Measurements from ENCODE around the gene GNAT2.

The GNAT2 gene

DNA sequence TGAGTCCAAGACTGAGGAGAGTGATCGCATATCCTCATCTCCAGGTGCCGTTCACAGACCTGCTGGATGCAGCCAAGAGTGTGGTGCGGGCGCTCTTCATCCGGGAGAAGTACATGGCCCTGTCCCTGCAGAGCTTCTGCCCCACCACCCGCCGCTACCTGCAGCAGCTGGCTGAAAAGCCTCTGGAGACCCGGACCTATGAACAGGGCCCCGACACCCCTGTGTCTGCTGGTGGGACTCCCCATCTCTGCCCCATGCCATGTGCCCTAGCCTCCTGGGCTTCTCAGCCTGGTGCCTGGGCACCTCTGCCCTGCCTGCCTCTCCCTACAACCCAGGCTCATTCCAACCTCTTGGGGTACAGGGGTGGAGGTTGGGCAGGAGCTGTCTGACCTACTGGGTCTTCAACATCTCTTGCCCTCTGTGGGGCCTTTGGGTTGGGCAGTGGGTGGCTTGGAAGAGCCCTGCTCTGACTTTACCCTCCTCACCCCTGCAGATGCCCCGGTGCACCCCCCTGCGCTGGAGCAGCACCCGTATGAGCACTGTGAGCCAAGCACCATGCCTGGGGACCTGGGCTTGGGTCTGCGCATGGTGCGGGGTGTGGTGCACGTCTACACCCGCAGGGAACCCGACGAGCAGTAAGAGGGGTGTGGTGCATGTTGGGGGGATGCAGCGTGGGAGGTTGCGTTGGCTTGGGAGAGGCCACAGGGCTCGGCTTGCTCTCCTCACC lies 7.4 kb upstream of the GNAT2 start:
- DNase-seq: no peak

DNA sequence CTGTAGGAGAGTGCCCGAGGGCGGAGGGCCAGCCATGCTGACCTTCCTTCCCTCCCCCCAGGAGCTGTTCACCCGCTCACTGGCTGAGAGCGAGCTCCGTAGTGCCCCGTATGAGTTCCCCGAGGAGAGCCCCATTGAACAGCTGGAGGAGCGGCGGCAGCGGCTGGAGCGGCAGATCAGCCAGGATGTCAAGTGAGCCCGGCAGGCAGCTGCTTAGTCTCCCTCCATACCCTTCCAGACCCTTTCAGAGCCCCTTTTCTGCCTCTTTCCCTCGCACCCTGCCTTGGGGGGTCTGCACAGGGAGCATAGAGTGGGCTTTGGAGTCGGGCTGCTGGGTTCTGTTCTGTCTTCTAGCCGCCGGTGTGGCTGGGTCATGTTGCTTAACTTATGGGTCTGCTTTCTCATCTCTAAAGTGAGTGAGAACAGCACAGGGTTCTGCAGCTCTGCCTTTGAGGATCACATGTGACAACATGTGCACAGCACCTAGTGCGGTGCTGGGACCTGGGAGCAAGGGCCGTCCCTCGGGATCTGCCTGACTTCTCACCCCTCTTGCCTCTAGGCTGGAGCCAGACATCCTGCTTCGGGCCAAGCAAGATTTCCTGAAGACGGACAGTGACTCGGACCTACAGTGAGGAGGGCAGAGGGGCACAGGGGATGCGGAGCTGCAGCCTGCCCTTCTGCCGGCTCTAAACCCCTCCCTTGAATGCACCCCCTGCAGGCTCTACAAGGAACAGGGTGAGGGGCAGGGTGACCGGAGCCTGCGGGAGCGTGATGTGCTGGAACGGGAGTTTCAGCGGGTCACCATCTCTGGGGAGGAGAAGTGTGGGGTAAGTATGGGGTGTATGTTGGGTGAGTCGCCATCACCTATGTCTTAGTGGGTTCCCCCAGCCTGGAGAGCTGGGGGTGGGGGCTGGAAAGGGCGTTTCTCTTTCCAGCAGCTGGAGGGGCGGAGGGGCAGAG lies 6.5 kb upstream of the GNAT2 start:
- no peak for DNase-seq

DNA sequence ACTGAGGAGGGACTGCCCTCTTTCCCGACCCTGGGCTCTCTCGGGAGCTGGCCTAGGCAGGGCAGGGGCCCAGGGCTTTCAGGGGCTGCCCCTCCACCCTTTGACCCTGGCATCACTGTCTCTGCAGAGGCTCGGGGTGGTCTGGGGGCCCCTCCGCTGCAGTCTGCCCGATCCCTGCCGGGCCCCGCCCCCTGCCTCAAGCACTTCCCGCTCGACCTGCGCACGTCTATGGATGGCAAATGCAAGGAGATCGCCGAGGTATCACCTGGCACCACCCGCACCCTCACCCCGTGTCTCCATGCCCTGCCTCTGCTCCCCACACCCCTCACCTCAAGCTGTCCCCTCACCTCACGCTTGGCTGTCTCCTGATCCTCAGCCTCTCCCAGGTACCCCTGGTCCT lies 5.8 kb upstream of the GNAT2 start:
- no peak for DNase-seq

DNA sequence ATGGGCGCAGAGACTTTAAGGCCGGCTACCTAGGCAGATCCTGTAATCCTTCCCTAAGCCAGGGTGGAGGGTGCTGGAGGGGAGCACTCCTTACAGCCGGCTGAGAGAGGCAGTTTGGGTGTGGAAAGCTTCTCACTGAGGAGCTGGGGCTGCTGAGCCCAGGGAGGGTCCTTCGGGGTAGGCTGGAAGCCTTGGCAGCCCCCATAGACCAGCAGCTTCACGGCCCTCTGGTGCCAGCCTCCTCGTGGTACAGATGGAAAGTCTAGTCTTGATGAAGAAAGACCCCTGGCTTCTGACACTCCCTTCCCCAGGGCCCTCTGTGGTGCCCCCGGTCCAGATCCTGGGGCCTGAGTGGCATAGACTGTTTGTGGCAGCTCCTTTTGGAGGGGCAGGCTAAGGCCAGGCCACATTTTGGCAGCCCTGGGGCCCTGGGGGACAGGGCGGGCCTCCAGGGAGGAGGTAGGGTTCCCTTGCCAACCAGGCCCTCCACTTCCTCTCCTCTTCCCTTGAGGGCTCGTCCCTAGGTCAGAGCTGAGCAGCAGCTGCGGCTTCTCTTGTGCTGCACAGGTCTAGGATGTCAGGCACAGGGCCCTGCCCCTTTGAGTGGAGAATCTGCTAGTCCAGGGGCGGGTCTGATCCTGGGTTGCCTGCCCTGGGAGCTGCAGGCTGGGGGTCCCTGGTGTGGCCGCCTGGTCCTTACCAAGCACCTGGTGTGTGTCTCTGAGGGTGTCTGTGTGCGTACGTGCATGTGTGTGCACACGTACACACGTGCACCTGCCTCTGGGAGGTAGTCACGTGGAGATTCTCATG lies 5.0 kb upstream of the GNAT2 start:
- peak; percentile 47 for DNase-seq

DNA sequence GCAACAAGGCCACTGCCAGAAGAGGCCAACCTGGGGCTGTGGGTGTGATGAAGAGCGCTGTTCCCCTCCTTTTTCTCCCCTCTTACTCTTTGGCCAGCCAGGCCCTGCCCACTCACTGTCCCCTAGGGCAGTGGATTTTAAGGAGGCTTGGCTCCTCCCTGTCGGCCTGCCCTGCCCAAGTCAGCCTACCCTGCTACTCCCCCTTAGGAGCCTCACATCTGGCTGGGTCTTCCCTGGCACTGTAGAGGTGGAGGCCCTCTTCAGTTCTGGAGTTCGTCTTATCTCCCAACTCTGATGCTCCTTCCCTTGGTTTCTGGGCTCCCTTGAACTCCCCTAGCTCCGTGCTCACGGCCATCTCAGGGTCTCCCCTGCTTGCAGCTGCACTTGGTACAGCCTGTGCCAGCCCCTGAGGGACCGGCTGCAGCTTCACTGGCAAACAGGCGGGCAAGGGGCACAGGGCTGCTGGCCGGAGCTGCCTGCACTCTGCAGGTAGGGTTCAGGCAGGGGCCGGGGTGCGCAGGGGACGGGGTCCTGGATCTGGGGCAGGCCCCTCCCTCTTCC lies 4.3 kb upstream of the GNAT2 start:
- no peak for DNase-seq

DNA sequence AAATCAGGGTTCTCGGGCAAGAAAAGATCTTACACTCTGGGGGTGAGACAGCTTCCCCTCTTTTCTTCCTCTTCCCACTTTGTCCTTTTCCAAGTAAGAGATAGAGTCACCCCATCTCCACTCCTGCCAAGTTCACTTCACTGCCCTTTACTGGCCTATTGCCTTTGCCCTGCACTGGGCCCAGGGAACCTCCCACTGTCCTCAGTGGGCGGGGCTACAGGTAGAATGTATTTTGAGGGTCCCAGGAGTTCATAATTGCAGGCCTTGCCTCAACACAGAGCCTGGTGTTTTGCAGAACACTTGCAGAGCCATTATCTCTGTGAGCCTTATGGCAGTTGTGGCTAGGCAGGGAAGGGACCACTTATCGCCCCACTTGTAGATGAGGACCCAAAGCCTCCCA lies 3.5 kb upstream of the GNAT2 start:
- DNase-seq: no peak

DNA sequence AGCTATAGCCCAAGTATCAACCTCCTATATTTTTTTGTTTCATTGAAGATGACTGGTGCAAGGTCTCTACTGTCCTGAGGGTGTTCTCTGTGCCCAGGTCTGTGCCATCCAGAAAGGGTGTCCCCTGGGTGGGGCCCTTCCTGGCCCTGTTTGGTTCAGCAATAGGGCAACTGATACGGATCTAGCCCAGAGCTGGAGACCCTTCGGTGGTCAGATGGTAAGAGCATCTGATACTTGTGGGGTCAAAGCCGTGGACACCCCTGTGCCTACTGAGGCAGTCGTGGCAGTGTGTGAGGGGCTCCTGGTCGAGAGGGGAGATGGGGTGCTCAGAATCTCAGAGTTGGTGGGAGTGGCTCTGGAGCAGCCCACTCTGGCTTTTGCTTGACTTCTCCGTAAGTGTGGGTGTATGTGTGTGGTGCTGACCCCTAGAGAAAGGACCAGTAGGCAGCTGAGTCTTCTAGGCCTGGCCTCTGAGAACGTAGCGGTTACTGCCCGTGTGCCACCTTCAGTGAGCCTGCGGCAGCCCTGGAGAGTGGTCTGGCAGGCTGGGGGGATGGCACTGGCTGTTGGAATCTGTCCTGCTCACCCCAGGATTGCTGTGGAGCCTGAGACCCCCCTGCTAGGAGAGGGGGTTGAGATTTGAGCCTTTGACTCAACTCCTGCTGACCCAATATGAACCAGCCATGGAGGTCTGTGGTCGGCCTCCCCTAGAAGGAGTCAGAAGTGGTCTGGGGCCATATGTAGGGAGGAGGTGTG lies 2.9 kb upstream of the GNAT2 start:
- DNase-seq: no peak

DNA sequence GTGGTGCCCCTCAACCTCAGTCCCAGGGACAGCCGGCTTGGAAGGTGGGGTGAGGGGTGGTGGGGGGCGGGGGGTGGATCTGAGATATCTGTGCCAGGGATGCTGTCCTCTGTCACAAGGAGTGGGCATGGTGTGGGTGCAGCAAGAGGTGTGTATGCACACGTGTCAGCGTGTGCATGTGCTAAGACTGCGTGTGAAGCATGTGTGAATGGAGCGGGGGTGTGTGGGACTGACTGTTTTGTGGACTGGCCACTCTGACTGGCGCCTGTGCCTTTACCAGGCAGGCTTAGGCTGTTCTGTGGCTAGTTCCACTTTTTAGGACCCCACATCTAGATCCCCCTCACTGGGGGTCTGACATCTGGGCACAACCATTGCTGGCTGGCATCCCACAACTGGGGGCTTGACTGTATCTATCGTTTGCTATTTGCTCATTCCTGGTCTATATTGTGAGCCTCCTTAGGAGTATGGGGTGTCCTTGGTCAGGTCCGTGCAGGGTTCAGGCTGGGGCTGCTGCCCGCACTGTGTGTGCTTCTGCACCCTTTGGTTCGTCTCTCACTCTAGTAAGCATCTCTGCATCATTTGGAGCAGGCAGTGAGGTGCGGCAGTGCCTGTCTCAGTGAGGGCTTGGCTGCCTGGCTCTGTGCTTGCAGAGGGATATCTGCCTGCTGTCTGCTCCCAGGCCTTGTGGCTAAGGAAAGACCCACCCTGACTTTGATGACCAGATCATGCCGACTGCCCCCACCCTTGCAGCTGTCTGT lies 2.1 kb upstream of the GNAT2 start:
- no peak for DNase-seq

DNA sequence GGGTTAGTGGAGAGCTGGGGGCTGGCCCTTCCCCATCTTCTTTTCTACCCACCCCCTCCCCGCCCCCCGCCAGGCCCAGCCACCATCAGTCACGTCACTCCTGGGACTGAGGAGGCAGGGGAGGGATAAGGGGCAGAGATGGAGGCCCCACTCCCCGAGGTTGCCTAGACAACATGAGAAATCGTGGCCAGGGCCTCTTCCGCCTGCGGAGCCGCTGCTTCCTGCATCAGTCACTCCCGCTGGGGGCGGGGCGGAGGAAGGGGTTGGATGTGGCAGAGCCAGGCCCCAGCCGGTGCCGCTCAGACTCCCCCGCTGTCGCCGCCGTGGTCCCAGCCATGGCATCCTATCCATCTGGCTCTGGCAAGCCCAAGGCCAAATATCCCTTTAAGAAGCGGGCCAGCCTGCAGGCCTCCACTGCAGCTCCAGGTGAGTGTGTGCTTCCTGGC lies 1.4 kb upstream of the GNAT2 start:
- peak; percentile 88 for DNase-seq

DNA sequence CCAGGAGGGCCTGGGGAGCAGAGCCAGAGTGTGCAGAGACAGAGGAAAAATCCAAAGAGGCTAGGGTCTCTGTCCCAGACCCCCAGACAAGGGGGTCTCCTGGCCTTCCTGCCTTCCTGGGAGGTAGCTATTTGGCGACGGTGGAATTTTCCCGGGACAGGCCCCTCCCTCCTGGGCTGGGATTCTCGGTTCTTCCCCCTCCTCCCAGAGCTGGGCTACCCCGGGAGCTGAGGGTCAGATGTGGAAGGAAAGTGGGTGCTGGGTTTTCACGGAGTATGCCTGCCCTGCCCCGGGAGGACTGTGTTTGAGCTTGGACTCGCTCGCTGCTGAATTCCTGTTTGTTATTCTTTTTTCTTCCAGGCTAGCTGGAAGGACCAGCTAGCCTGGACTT lies 980 bp upstream of the GNAT2 start:
- DNase-seq: no peak

DNA sequence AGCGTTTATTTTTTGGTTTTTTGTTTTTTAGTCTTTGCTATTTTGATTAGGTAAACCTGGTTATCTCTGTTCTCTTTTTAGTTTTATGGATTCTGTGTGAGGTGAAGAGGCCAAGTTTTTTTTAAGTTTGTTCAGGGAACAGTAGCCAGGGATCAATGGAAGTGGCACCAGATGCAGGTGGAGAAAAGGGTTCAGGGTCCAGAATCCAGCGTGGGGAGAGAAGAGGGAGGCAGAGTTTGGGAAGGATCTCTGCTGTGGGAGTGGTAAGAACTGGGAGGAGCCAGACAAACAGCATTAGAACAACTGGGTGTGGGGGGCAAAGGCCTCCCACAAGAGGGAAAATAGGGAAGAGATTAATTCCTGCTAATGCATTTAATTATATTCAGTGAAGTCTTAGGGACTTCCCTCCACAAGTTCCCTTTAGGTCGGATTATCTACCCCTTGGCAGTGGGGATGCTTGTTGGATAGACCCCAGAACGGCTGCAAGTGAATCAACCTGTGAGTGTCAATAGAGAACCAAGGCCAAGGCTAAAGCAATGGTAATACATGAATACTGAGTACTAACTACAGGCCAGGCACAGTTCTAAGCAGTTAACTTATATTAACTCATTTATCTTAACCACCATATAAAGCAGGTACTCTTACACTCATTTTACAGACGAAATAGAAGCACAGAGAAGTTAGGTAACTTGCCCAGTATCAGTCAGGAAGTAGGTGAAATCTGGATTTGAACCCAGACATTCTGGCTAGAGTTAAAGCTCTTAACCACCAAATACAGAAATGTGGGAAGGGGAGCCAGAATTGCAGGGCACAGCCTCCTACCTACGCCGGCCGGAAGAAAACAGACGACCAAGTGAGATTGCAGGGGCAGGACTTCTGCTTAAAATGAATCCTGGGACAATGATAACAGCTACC lies 498 bp downstream of the GNAT2 start:
- no peak for DNase-seq

DNA sequence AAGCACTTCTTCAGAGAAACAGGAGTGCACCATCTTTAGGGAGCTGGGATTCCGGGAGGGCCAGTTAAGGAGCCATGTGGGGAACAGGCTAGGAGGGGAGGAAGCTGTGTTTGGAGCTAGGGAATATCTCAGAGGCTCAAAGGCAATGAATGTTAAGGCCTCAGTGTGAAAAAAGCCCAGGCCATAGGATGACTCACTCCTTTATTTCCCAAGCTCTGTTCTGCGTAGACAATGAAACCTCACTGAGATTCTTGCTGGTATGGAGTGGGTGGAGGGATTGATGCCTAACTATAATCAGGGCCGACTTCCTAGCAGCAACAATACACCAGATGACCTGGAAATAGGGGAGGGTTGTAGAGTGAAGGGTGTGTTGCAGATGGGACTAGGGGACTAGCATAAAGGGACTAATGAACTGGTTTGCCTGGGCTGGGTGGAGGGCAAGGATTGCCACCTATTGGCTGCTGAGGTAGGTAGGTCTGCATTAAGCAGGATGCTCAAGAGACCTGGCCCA lies 2.1 kb downstream of the GNAT2 start:
- DNase-seq: no peak

DNA sequence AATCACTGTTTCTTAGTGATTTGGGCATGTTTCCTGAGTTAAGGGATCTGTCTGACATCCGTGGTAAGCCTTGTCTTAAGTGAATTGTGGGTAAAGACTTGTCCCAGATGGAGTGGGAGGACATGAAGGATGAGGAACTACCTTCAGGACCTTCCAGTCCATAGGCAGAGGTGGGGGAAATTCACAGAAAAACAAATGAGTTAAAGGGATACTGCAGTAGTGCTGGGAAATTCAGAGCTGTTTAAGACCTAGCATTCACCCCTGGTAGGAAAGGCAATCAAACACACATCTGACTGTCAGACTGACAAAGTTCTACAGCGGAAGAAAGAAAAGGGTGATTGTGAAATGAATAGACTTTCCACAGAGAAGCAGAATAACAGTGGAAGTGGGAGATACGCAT lies 3.0 kb downstream of the GNAT2 start:
- no peak for DNase-seq

DNA sequence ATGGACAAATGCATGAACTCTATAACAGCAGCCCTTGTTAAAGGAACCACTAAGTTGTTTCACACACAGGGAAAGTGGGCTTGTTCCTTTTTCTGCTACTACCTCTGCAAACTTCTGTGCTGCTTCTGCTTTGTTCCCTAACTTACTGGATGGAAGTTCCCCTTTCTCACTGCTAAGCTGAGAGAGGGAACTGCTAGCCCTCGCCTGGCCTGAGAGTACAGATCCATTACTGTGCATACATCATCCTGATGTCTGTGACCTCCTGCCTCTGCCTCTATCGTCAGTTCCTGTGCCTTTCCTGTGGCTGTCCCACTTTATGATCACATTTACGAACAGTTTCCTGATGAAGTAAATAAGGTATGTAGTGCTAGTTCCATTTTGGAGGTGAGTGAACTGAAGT lies 3.5 kb downstream of the GNAT2 start:
- DNase-seq: no peak

DNA sequence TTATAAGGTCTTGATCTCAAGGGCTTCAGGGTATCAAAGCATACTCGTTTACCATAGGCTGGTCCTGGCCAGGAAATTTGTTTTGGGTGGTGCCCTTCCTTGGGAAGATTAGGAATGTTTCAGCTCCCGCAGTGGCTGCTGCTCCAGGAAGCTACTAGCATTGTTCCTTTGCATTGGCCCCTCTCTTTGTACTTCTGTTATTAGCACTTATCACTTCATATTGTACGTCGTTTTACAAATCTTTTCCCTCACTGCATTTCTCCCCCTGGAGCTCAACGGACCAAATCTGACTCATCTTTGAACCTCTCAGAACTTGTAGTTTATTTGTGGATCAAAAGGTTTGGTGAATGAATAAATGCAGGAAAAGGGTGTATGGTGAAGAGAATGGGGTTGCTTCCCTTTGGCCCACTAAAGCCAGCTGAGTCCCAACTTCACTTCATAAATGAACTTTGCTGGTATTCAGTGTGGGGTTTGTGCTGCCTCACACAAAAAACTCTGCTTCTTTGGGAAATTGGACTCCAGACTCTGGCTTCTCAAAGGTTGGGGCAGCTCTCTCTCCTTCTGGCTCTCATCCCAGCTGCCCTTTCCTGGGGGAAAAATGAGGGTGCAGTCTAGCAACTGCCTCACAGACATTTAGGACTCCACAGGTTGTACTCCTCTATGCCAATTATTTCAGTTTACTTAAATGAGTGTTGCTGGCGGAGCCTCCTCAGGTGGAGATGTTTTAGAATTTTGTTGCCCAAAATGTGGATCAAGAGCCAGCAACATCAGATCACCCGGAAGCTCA lies 5.9 kb downstream of the GNAT2 start:
- no peak for DNase-seq

DNA sequence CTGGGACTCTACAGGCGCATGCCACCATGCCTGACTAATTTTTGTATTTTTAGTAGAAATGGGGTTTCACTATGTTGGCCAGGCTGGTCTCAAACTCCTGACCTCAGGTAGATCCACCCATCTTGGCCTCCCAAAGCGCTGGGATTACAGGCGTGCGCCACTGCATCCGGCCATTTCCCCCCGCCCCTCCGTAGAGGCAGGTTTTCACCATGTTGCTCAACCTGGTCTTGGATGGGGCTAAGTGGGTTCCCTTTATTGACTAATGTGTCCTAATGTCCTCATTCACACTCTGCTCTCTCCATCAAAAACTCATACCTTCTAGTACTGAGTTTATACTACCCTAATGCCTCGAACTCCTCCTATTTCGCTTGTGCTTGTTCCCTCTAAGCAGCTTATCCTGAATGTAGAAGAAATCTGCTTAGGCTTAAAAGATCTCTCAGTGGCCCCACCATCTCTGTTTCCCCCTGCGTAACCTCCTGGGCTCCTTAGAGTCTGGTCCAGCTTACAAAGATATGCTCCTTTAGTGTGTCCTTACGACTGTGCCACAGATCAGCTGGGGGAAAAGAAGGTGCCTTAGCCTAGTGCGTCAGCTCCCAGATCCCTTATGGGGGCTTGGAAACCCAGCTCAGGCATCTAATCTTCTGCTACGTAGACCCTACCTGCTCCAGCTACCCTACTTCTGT lies 8.0 kb downstream of the GNAT2 start:
- no peak for DNase-seq

DNA sequence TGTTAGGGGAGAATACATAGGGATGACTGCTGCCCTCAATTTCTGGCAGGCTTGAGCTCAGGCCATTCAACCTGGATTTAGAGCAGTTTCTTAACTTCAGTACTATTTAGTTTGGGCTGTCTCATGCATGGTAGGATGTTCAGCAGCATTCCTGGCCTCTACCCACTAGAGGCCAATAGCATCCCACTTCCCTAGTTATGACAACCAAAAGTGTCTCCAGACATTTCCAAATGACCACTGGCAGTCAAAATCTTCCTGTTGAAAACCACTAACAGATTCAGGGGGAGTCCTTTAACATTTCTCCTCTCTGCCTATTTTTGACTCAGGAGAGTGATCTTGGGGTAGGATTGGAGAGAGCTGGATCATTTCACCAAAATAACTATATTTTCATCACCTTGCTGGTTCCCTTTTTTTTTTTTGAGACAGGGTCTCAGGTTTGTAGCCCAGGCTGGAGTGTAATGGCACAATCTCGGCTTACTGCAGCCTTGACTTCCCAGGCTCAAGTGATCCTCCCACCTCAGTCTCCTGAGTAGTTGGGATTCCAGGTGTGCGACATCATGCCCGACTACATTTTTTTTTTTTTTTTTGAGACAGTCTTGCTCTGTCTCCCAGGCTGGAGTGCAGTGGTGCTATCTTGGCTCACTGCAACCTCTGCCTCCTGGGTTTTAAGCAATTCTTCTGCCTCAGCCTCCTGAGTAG lies 8.7 kb downstream of the GNAT2 start:
- no peak for DNase-seq

DNA sequence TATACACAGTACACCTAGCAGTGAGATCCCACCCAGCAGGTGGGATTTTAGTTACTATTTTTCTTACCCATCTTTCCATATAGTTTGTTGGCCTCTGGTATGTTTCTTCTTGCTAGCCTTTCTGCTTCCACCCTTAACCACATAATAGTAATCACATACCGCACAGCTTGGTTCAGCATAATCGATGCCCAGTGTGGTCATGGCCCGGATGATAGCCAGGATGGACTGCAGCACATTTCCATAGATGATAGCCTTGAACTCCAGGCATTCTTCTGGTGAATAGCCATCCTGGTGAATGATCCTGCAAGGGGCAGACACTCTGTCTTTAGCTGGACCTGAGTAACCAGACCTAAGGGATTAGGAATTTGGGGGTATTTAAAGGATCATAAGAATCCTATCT lies 9.5 kb downstream of the GNAT2 start:
- no peak for DNase-seq

All from NCI-H510A (cell line).